ENCODE measurements around the gene STK10.

GRCh38 chr5:172188033-172188892, at the start of gene STK10:
- TF ChIP-seq CTCF (IDR thresholded peaks at IDR 0.05; ENCODE audit: insufficient read depth, low read length) (peak; percentile 60), POLR2AphosphoS5 (IDR thresholded peaks at IDR 0.05; ENCODE audit: low read depth) (peak; percentile 54)
